BLaER1 treated with 17β-estradiol and CSF1 and Interleukin-3, amounts not matched to agents 10 nM and 100 nM (cell line): Measurements from ENCODE around the gene REV1.
"Not testable (repeated sequence)": the region's sequence is repeated elsewhere in the genome, so short reads cannot be mapped to it uniquely, and the experiment has no call there.

Experiments used
- H3K27ac ChIP-seq, 11 experiments: shearing (Covaris generic); formaldehyde crosslinking; 2 replicates each; pipeline ENCODE4 v1.8.1; 2022
- H3K27me3 ChIP-seq, 11 experiments: shearing (Covaris generic); formaldehyde crosslinking; 2 replicates each; pipeline ENCODE4 v1.8.1; 2022
- H3K36me3 ChIP-seq, 11 experiments: shearing (Covaris generic); formaldehyde crosslinking; 2 replicates each; pipeline ENCODE4 v1.8.1; 2022
- H3K4me1 ChIP-seq, 10 experiments: shearing (Covaris generic); formaldehyde crosslinking; 2 replicates each; pipeline ENCODE4 v1.8.1; 2022
- H3K4me2 ChIP-seq, 11 experiments: shearing (Covaris generic); formaldehyde crosslinking; 2 replicates each; pipeline ENCODE4 v1.8.1; 2022
- H3K4me3 ChIP-seq, 10 experiments: shearing (Covaris generic); formaldehyde crosslinking; 2 replicates each; pipeline ENCODE4 v1.8.1; 2022
- H3K9ac ChIP-seq, 11 experiments: shearing (Covaris generic); formaldehyde crosslinking; 2 replicates each; pipeline ENCODE4 v1.8.1; 2022
- H3K9me3 ChIP-seq, 11 experiments: shearing (Covaris generic); formaldehyde crosslinking; replicated peaks in 1 of 11; 2 replicates each; pipeline ENCODE4 v1.8.1; 2022
- H4K20me1 ChIP-seq, 11 experiments: shearing (Covaris generic); formaldehyde crosslinking; 2 replicates each; pipeline ENCODE4 v1.8.1; 2022
- Cebpa-rat ChIP-seq, 11 experiments: shearing (Covaris generic); IDR thresholded peaks; 2 replicates each; pipeline ENCODE4 v1.8.1; 2022

Gene REV1

GRCh38 chr2:99380376-99381010 is 109.3 kb downstream of the REV1 start:
- Histone ChIP-seq H4K20me1 (peaks cover 0 to 11% (median 0%) of the 10 kb centered on the region in 11 experiments; a peak in 2 of 22 replicates), H3K4me3 (no peak overlapping the region), H3K9ac (no peak overlapping the region), H3K36me3 (peaks cover 98 to 100% (median 100%) of the 10 kb centered on the region in 11 experiments), H3K4me1 (no peaks in the 10 kb centered on the region), H3K4me2 (no peak overlapping the region), H3K27ac (no peak overlapping the region), H3K9me3 (peaks cover 7 to 29% (median 23%) of the 10 kb centered on the region in 11 experiments; a peak in 20 of 22 replicates), H3K27me3 (no peaks in the 10 kb centered on the region)
- TF ChIP-seq Cebpa-rat (IDR thresholded peaks at IDR 0.05) = no peak

GRCh38 chr2:99377879-99378278 is 111.9 kb downstream of the REV1 start:
- H3K36me3 ChIP-seq = peaks cover 97 to 100% (median 100%) of the 10 kb centered on the region in 11 experiments
- peaks cover 0 to 6% (median 0%) of the 10 kb centered on the region in 11 experiments; a peak in 2 of 22 replicates for H4K20me1 ChIP-seq
- no peaks in the 10 kb centered on the region for H3K4me1 ChIP-seq
- H3K9ac ChIP-seq = no peak overlapping the region
- TF ChIP-seq Cebpa-rat (IDR thresholded peaks at IDR 0.05) = no peak
- H3K4me2 ChIP-seq = no peak overlapping the region
- peaks cover 8 to 34% (median 30%) of the 10 kb centered on the region in 11 experiments; a peak in 21 of 22 replicates for H3K9me3 ChIP-seq
- H3K4me3 ChIP-seq = no peak overlapping the region
- H3K27ac ChIP-seq = no peak overlapping the region
- no peaks in the 10 kb centered on the region for H3K27me3 ChIP-seq

GRCh38 chr2:99376254-99376864 is 113.5 kb downstream of the REV1 start:
- no peaks in the 10 kb centered on the region for H3K27me3 ChIP-seq
- H3K27ac ChIP-seq = no peak overlapping the region
- peaks cover 97 to 100% (median 100%) of the 10 kb centered on the region in 11 experiments for H3K36me3 ChIP-seq
- no peak overlapping the region for H3K4me3 ChIP-seq
- no peaks in the 10 kb centered on the region for H3K4me1 ChIP-seq
- no peak overlapping the region for H3K4me2 ChIP-seq
- peaks cover 0 to 6% (median 0%) of the 10 kb centered on the region in 11 experiments; a peak in 2 of 22 replicates for H4K20me1 ChIP-seq
- no peak overlapping the region for H3K9ac ChIP-seq
- TF ChIP-seq Cebpa-rat (IDR thresholded peaks at IDR 0.05) = no peak
- H3K9me3 ChIP-seq = peaks cover 0 to 29% (median 20%) of the 10 kb centered on the region in 11 experiments; a peak in 20 of 22 replicates

GRCh38 chr2:99374747-99375146 is 115.1 kb downstream of the REV1 start:
- H3K27ac ChIP-seq = no peak overlapping the region
- H3K9me3 ChIP-seq = peaks cover 0 to 29% (median 20%) of the 10 kb centered on the region in 11 experiments; a peak in 20 of 22 replicates

GRCh38 chr2:99373144-99373543 is 116.7 kb downstream of the REV1 start:
- no peak for TF ChIP-seq Cebpa-rat (IDR thresholded peaks at IDR 0.05)
- H3K27ac ChIP-seq = no peak overlapping the region
- peaks cover 97 to 100% (median 99%) of the 10 kb centered on the region in 11 experiments for H3K36me3 ChIP-seq

More at GRCh38 chr2:99374747-99375146, 115.1 kb downstream of the REV1 start:
- no peaks in the 10 kb centered on the region for H3K27me3 ChIP-seq
- H3K4me1 ChIP-seq = no peaks in the 10 kb centered on the region
- no peak overlapping the region for H3K4me2 ChIP-seq
- H3K9ac ChIP-seq = no peak overlapping the region
- no peak overlapping the region for H3K4me3 ChIP-seq
- peaks cover 0 to 3% (median 0%) of the 10 kb centered on the region in 11 experiments; a peak in 2 of 22 replicates for H4K20me1 ChIP-seq
- TF ChIP-seq Cebpa-rat (IDR thresholded peaks at IDR 0.05) = no peak
- H3K36me3 ChIP-seq = peaks cover 97 to 100% (median 99%) of the 10 kb centered on the region in 11 experiments

GRCh38 chr2:99368854-99369253 is 121.0 kb downstream of the REV1 start:
- H3K9ac ChIP-seq, H3K4me1 ChIP-seq, H3K4me3 ChIP-seq, H3K27me3 ChIP-seq, H3K27ac ChIP-seq, H3K4me2 ChIP-seq, H4K20me1 ChIP-seq: not testable (repeated sequence)
- Histone ChIP-seq H3K36me3 (peaks cover 98 to 100% (median 100%) of the 10 kb centered on the region in 11 experiments), H3K9me3 (peaks cover 0 to 19% (median 13%) of the 10 kb centered on the region in 11 experiments; a peak in 19 of 22 replicates)

More at GRCh38 chr2:99373144-99373543, 116.7 kb downstream of the REV1 start:
- no peak overlapping the region for H3K4me2 ChIP-seq
- H3K4me3 ChIP-seq = no peak overlapping the region
- peaks cover 0 to 29% (median 20%) of the 10 kb centered on the region in 11 experiments; a peak in 20 of 22 replicates for H3K9me3 ChIP-seq
- no peaks in the 10 kb centered on the region for H3K27me3 ChIP-seq
- H3K4me1 ChIP-seq = no peaks in the 10 kb centered on the region
- no peaks in the 10 kb centered on the region; a peak in 2 of 22 replicates for H4K20me1 ChIP-seq
- no peak overlapping the region for H3K9ac ChIP-seq

- Histone ChIP-seq H3K27ac (no peak overlapping the region), H4K20me1 (peaks cover 0 to 34% (median 2%) of the 10 kb centered on the region in 11 experiments; a peak in 5 of 22 replicates), H3K9ac (no peak overlapping the region), H3K9me3 (no peaks in the 10 kb centered on the region), H3K27me3 (no peaks in the 10 kb centered on the region), H3K4me1 (no peaks in the 10 kb centered on the region), H3K4me2 (no peak overlapping the region), H3K36me3 (peaks cover 97 to 100% (median 99%) of the 10 kb centered on the region in 11 experiments), H3K4me3 (no peak overlapping the region)
- no peak for TF ChIP-seq Cebpa-rat (IDR thresholded peaks at IDR 0.05)
Observed at GRCh38 chr2:99365661-99366060, 124.2 kb downstream of the REV1 start.

- TF ChIP-seq Cebpa-rat (IDR thresholded peaks at IDR 0.05) = no peak
- peaks cover 27 to 98% (median 86%) of the 10 kb centered on the region in 11 experiments; a peak in 20 of 22 replicates for H4K20me1 ChIP-seq
- H3K4me2 ChIP-seq = no peak overlapping the region
- H3K27ac ChIP-seq = no peak overlapping the region
- peaks cover 18 to 68% (median 41%) of the 10 kb centered on the region in 11 experiments; a peak in 20 of 22 replicates for H3K36me3 ChIP-seq
- no peak overlapping the region for H3K4me3 ChIP-seq
- H3K9ac ChIP-seq = no peak overlapping the region
- H3K9me3 ChIP-seq = no peaks in the 10 kb centered on the region
- H3K4me1 ChIP-seq = peaks cover 0 to 17% (median 0%) of the 10 kb centered on the region in 10 experiments; a peak in 2 of 20 replicates
- H3K27me3 ChIP-seq = no peaks in the 10 kb centered on the region
Observed at GRCh38 chr2:99356853-99357252, 133.0 kb downstream of the REV1 start.

- H3K4me2 ChIP-seq, H3K9me3 ChIP-seq, H3K4me3 ChIP-seq, H3K27ac ChIP-seq, H3K27me3 ChIP-seq, H3K9ac ChIP-seq: not testable (repeated sequence)
- Histone ChIP-seq H3K36me3 (peaks cover 5 to 59% (median 28%) of the 10 kb centered on the region in 11 experiments; a peak in 17 of 22 replicates), H3K4me1 (peaks cover 0 to 37% (median 0%) of the 10 kb centered on the region in 10 experiments; a peak in 4 of 20 replicates), H4K20me1 (peaks cover 27 to 100% (median 98%) of the 10 kb centered on the region in 11 experiments; a peak in 20 of 22 replicates)
Observed at GRCh38 chr2:99354825-99355224, 135.0 kb downstream of the REV1 start.
